Renal pelvis (tissue), 12 donors: ENCODE measurements around the gene TTLL7. TPM values are rescaled to one million over a fixed set of nuclear protein-coding genes. Genes with fewer than 3 reads are reported as not detected.

ENCODE experiments used
- DNase-seq: peaks from one replicate; pipeline ENCODE4 v3.0.0-alpha.2; 2013
- long read RNA-seq, 16 experiments: transcript quantifications; one replicate each; lab custom pipeline, GENCODE V29; 2026
- polyA plus RNA-seq, 3 donors: library from polyadenylated mRNA; unstranded; fragments of 120-200 nt; gene quantifications; one replicate each; pipeline ENCODE4 v1.2.1, GENCODE V29; 2013; ENCODE audit not compliant: insufficient read length in 3 of 3

TTLL7 gene
- polyA plus RNA-seq = 1 to 10 TPM; 3.7 to 7.0 (median 5.0) TPM
- long read RNA-seq, donor 1 = 0 reads
- long read RNA-seq, donor 2 = 0 reads
- long read RNA-seq, donor 3 = 0 reads
- long read RNA-seq, donor 4 = 0 reads
- long read RNA-seq, donor 5 = 0 reads
- long read RNA-seq, donor 6 = 0 reads
- long read RNA-seq, donor 7 = 0 reads
- long read RNA-seq, donor 8 = 0 reads
- long read RNA-seq, donor 9 = 0 reads
- long read RNA-seq, donor 10 = 0 reads
- long read RNA-seq, donor 11 = 0 reads
- long read RNA-seq, donor 12 = 0 reads
- long read RNA-seq, donor 13 = 0 reads
- long read RNA-seq, donor 14 = 0 reads
- long read RNA-seq, donor 15 = 0 reads
- long read RNA-seq, donor 16 = 0 reads

GRCh38 chr1:83998498-83999315, at the start of gene TTLL7:
TSS of gene TTLL7 (minus strand) at chr1:83999132. CDS start at chr1:83952211, 46,921 bp downstream.
- DNase-seq = peak; percentile 72

GRCh38 chr1:84042461-84042860, 43.5 kb upstream of the TTLL7 start:
- DNase-seq = no peak

- no peak for DNase-seq
Observed at GRCh38 chr1:84037758-84038611, 39.1 kb upstream of the TTLL7 start.

- no peak for DNase-seq
Observed at GRCh38 chr1:84031802-84032327, 32.9 kb upstream of the TTLL7 start.

GRCh38 chr1:84027368-84027767, 28.4 kb upstream of the TTLL7 start:
- no peak for DNase-seq

GRCh38 chr1:84025966-84026365, 27.0 kb upstream of the TTLL7 start:
- no peak for DNase-seq

- DNase-seq = no peak
Observed at GRCh38 chr1:84021822-84022221, 22.9 kb upstream of the TTLL7 start.

- DNase-seq = peak; percentile 58
Observed at GRCh38 chr1:84020151-84020550, 21.2 kb upstream of the TTLL7 start.

GRCh38 chr1:84019217-84019616, 20.3 kb upstream of the TTLL7 start:
- DNase-seq = no peak

GRCh38 chr1:84013708-84014107, 14.8 kb upstream of the TTLL7 start:
- DNase-seq = no peak

- DNase-seq = no peak
Observed at GRCh38 chr1:84012018-84012417, 13.1 kb upstream of the TTLL7 start.

- no peak for DNase-seq
Observed at GRCh38 chr1:84010136-84010535, 11.2 kb upstream of the TTLL7 start.

GRCh38 chr1:84008631-84009030, 9.7 kb upstream of the TTLL7 start:
- no peak for DNase-seq

GRCh38 chr1:84006591-84006990, 7.7 kb upstream of the TTLL7 start:
- no peak for DNase-seq

GRCh38 chr1:84001501-84001900, 2.6 kb upstream of the TTLL7 start:
- DNase-seq = no peak

GRCh38 chr1:84000954-84001495, 2.1 kb upstream of the TTLL7 start:
- DNase-seq = no peak

- no peak for DNase-seq
Observed at GRCh38 chr1:84000196-84000885, 1.4 kb upstream of the TTLL7 start.

- DNase-seq = peak; percentile 73
Observed at GRCh38 chr1:83999316-83999819, 436 bp upstream of the TTLL7 start.

- no peak for DNase-seq
Observed at GRCh38 chr1:83998205-83998497, 781 bp downstream of the TTLL7 start.

- DNase-seq = no peak
Observed at GRCh38 chr1:83997631-83998030, 1.3 kb downstream of the TTLL7 start.

- DNase-seq = no peak
Observed at GRCh38 chr1:83996621-83997020, 2.3 kb downstream of the TTLL7 start.
